Hippocampal formation (tissue), 2 donors: Measurements from ENCODE around the gene KLHDC1.
A peak's percentile ranks its signal among the peaks of the same experiment; 100 is the strongest.
"Not testable (repeated sequence)": the region's sequence is repeated elsewhere in the genome, so short reads cannot be mapped to it uniquely, and the experiment has no call there.

Experiments used
- DNase-seq, 2 donors: peaks; one replicate each; lab custom pipeline; 2025; lab: John Stamatoyannopoulos, UW

The KLHDC1 gene, protein sequence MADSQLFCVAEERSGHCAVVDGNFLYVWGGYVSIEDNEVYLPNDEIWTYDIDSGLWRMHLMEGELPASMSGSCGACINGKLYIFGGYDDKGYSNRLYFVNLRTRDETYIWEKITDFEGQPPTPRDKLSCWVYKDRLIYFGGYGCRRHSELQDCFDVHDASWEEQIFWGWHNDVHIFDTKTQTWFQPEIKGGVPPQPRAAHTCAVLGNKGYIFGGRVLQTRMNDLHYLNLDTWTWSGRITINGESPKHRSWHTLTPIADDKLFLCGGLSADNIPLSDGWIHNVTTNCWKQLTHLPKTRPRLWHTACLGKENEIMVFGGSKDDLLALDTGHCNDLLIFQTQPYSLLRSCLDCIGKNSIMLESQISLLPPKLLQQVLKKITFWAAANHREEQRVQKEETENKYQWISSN

DNA sequence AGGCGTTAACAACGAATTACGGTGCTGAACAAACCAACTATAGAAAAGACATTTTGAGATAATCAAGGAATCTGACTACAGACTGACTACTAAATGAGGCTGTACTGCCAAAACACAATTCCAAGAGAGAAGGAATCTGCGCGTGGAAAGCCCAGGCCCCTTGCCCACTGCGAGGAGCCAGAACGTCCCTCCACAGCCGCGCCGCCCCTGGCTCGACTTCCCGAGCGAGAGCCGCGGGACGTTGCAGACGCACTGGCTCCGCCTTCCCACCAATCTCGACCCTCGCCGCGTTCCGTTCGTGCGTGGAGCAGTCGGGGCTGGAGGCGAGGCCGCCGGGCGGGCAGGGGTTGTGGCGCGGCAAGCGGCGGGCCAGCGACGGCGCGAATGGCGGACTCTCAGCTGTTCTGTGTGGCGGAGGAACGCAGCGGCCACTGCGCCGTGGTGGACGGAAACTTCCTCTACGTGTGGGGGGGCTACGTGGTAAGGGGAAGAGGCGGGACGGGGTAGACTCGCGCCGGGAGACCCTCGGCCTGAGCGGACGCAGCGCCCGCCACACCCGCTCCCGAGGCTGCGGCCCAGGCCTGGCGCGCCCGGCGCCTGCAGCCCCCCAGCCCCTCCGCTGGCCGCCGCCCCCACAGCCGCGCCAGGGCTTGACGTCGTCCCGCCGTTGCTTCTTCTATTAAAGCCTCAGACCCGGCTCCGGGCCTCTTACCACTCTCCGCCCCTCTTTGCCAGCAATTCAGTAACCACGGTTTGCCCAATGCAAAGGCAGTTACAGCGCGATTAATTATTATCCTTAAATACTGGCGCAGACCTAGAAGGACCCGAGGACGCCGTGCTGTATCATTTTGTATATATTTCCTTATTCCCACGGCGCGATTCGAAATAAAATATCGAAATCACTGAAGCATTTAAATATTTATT, at the start of gene KLHDC1:
Gene KLHDC1 (plus strand): TSS at position 310 of the 924 bp plus-strand sequence. CDS start 75 bp downstream, at position 385.
- DNase-seq: peak; percentile 83 to 86

DNA sequence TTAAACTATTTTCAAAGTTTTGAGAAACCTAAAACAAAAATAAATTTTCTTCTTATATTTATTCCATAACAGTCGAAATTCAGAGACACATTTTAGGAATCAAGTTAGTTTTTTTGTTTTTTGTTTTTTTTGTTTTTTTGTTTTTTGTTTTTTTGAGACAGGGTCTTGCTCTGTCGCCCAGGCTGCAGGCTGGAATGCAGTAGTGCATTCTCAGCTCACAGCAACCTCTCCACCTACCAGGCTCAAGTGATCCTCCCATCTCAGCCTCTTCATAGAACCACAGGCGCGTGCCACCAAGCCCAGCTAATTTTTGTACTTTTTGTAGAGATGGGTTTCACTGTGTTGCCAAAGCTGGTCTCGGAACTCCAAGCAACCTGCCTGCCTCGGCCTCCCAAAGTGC, 39.4 kb upstream of the KLHDC1 start:
- DNase-seq: no peak

DNA sequence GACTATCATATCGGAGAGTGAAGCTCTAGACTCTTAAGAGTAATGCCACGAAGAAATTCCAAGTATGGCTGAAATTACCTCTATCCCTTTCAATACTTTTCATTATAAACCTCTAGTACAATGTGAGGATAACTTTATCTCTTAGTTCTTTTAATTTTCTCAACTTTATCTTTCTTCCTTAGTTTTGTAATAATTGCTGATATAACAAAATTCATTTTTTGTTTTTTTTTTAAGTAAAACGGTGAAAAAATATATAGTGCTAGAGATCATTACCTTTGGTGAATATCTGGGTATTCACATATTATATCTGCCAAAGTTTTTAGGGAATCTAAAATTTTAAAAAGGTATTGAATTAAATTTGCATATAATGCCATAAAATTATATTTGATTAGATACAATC, 38.4 kb upstream of the KLHDC1 start:
- DNase-seq: no peak

DNA sequence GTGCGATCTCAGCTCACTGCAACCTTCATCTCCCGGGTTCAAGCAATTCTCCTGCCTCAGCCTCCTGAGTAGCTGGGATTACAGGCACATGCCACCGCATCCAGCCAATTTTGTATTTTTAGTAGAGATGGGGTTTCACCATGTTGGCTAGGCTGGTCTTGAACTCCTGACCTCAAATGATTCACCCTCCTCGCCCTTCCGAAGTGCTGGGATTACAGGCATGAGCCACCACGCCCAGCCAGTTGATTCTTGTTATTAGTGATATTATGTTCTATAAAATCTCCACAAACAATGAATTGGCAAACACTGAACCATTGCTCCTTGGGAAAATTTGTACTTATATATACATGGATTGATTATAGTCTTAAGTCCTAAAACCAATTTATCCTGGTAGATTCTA, 35.4 kb upstream of the KLHDC1 start:
- not testable (repeated sequence) for DNase-seq

DNA sequence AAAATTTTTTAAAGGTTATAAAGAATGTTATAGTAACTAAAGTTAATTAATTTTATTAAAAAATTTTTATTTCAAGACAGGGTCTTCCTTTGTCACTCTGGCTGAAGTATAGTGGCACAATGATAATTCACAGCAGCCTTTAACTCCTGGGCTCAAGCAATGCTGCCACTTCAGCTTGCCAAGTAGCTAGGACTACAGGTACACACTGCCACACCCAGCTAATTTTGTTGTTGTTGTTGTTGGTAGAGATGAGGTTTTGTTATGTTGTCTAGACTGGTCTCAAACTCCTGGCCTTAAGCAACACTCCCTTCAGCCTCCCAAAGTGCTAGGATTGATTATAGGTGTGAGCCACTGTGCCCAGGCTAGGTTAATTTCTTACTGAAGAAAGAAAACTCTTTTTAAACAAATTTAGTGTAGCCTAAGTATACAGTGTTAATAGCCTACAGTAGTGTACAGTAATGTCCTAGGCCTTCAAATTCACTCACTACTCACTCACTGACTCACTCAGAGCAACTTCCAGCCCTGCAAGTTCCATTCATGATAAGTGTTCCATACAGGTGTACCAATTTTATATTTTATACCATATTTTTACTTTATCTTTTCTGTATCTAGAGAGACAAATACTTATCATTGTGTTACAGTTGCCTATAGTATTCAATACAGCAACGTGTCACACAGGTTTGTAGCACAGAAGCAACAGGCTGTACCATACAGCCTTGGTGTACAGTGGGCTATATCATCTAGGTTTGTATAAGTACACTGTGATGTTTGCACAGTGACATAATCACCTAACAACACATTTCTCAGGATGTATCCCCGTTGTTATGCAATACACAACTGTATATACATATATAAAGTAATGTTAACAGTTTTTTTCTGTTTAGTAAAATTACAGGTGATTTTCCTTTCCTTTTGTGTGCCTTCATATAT, 33.1 kb upstream of the KLHDC1 start:
- no peak for DNase-seq

DNA sequence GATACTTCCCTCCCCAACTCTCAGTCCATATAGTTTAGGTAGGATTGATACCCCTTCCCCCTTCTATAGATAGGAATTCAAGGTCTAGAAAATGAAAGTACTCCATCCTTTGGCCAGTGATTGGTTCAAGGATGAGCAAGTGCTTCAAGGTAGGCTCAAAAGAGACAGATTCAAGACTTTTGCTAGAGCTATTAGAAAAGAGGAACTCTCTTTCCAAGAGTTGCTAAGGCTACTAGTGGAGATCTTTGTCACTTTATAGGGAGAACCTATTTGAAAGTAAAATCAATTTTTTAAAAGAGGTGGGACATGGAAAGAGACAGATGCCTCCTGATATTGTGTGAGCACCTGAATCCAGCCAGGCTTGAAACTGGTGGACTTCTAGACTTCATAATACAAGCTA, 22.4 kb upstream of the KLHDC1 start:
- DNase-seq: no peak

DNA sequence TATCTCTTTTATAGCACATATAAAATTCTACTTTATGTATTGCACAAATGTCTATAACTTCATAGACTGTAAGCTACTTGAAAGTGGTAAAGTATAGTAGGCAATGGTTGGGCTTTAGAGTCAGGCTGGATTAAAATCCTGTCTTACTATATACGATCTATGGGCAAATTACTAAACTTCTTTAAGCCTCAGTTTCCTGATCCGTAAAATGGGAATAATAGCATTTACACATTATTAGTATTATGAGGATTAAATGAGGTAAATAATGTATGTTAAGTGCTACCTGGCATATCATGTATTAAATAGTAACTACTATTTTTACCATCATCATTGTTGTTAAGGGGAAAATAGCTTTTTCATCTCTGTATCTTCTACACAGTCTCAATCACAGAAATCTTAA, 19.3 kb upstream of the KLHDC1 start:
- DNase-seq: no peak

DNA sequence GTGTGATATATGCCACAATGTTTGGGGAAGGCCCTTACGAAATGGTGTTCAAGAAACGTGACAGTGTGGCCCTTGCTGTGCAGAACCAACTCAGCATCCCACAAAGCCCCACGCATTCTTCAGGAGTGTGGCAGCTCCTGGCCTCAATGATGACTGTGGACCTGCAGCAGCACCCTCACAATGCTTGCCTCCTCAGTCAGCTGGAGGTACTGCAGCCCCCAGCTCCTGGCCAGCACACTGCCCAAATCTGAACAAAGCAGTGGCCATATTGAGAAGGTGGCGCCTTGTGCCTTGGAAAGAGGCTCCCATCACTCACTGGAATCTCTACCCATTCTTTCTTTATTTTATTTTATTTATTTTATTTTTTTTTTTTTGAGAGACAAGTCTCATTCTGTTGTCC, 15.3 kb upstream of the KLHDC1 start:
- DNase-seq: no peak

DNA sequence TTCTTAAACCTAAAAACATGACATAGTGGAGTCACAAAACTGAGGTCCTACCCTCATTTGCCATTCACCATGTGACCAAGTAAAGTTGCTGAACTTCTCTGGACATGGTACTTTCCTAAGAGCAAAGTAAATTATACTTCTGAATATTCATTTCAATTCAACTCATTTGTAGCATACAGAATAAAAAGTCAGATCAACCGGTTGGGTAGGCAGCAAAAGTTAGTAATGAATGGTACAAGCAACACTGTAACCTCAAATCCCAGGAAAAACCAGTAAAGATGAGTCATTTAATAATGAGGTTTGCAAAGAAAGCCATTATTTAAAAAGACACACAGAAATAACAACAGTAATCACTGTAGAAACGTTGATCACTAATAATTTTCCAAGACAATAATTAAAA, 13.6 kb upstream of the KLHDC1 start:
- DNase-seq: no peak

DNA sequence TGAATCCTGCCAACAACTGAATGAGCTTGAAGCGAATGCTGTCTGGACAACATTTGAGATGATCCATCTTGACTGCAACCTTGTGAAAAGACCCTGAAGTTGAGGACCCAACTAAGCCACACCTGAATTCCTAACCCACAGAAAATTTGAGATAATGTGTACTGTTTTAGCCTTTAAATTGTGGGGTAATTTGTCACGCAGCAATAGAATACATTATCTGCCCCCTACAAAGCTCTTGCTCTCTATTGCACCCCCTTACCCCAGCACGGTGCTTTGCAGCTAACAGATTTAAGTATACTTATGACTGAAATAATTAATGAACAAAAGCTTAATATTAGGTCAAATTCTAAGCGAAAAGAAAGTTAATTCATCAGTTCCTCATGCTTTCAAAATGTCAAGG, 6.5 kb upstream of the KLHDC1 start:
- DNase-seq: no peak

DNA sequence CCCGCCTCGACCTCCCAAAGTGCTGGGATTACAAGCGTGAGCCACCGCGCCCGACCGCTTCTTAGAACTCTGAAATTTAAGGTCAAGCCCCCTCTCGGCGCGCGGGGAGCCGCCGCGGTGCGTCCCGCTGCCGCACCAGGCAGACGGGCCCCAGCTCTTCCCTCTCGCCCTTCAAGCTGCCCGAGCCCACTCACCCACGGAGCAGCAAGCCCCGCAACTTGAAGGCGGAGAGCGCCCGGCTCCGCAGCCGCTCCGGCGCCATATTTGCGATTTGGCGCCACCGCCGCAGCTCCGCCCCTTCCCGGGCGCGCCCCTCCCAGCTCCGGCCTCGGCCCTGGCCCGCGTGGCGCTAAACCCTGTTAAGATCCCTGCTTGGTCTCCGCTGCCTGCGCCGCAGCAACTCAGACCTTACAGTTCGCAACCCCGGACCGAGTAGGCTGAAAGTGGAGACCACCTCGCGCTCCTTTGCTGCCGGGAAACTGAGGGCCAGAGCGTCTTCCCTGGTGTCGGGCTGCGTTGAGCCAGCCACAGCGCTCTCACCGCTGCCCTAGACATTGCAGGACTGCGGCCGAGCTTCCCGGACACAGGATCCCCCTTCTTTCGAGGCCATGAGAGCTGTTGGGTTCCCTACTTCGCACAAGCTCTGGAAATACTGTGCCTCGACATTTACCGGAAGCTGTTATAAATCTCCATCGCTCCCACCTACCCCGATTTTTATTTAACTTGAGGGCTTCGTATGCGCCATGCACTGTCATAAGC, 4.8 kb upstream of the KLHDC1 start, which contains the start of gene POLE2:
Gene POLE2 (minus strand): TSS at position 273 of the 759 bp plus-strand sequence. CDS start 11 bp downstream, at position 262.
- DNase-seq: peak; percentile 41 to 52

DNA sequence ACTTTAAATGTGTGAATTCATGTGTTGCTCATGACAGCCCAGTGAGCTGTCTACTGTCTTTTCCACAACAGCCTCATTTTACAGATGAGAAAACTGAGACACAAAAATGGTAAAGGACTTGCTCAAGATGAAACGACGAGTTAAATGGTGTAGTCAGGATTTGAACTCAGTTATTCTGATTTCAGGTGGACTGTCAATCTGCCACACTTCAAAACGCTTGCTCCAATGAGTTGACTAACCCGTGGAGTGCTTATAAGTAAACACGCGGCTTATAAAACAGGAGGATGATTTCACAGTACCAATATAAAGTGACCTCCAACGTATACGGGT, 4.3 kb upstream of the KLHDC1 start:
- no peak for DNase-seq

DNA sequence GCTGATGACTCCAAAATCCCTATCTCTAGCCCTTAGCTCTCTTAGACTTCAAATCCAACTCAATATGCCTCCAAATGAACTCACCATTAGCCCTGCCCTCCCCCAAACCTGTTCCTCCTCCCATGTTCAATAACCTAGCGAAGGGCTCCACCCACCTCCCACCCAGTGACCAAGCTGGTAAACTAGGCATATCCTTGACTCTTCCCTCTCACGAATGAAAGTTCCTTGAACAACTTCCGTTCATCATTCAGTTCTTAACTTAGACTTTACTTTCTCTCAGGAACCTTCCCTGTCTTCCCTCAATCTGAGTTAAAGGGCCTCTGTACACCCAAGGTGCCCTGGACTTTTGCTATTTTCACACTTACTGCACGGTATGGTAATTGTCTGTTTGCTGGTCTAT, 1.9 kb upstream of the KLHDC1 start:
- DNase-seq: no peak

DNA sequence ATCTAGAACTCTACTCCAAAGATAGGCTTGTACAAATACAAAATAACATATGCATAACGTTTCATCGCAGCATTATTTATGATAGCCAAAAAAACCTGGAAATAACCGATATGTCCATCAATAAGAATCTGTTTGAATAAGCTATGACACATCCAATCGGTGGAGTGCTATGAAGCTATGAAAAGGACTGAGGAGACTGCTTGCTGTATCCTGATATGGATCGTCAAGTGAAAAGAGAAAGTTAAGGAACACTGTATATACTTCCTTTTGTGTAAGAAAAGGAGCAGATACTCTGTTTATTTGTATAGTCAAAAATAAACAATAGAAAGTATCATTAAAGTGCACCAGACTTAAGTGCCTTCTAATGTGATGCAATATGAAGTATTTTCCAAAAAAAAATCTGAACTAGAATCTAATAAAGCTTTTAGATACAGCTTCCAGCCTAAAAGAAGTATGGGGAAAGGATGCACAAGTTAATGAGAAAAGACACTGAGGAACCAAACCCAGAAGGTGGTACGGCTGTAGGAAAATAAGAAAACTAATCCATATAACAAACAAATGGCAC, 645 bp upstream of the KLHDC1 start:
- no peak for DNase-seq

DNA sequence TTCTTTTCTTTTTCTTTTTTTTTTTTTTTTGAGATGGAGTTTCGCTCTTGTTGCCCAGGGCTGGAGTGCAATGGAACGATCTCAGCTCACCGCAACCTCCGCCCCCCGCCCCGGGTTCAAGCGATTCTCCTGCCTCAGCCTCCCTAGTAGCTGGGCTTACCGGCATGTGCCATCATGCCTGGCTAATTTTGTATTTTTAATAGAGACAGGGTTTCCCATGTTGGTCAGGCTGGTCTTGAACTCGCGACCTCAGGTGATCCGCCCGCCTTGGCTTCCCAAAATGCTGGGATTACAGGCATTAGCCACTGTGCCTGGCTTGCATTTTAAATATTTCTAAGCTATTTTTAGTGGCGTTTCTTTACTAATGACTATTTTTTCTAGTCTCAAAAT, 810 bp downstream of the KLHDC1 start:
- DNase-seq: not testable (repeated sequence)

DNA sequence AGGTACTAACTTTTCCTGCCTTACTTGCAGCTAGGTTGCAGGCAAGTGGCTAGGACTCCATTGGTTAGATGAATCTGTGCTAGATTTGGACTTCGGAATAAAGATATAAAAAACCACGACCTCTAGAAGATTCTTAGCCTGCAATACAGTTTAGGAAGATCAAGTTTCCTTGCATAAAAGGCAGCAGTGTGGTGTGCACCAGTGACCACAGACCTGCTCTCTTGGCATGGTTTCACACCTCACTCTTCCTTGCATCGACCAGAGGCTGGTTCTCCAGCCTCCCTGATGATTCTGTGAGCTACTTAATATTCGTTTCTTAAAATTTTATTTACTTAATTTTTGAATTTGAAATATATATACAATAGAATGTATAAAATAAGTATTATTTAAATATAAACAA, 9.8 kb downstream of the KLHDC1 start:
- DNase-seq: no peak

DNA sequence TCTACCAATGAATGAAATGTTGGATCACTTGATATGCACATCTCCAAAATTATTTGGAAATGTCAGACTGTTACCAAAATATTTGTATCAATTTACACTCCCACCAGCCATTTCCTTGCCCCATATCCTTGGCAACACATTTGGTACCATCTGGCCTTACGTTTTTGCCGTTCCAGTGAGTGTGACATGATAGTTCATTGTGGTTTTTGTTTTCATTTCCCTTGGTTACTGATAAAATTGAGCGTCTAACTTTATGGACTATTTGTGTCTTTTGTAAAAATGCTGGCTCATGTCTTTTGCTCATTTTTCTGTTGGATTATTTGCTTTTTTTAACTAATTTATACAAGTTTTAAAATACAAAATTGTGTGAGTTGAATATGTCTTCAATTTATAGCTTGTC, 11.0 kb downstream of the KLHDC1 start:
- DNase-seq: no peak

DNA sequence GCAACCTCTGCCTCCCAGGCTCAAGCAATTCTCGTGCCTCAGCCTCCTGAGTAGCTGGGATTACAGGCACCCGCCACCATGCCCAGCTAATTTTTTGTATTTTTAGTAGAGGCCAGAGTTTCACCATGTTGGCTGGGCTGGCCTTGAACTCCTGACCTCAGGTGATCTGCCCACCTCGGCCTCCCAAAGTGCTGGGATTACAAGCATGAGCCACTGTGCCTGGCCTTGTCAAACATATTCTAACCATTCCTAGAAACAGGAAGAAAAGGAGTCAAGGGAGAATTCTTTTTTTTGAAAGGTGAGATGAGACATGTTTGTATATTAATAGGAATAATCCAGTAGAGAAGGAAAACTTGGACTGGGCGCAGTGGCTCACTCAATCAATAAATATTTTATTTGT, 11.6 kb downstream of the KLHDC1 start:
- not testable (repeated sequence) for DNase-seq

DNA sequence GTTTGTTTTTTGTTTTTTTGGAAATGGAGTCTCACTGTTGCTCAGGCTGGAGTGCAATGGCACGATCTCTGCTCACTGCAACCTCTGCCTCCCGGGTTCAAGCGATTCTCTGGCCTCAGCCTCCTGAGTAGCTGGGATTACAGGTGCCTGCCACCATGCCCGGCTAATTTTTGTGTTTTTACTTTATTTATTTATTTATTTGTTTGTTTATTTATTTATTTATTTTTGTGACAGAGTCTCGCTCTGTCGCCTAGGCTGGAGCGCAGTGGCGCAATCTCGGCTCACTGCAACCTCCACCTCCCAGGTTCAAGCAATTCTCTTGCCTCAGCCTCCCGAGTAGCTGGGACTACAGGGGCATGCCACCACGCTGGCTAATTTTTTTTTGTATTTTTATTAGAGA, 18.1 kb downstream of the KLHDC1 start:
- not testable (repeated sequence) for DNase-seq

DNA sequence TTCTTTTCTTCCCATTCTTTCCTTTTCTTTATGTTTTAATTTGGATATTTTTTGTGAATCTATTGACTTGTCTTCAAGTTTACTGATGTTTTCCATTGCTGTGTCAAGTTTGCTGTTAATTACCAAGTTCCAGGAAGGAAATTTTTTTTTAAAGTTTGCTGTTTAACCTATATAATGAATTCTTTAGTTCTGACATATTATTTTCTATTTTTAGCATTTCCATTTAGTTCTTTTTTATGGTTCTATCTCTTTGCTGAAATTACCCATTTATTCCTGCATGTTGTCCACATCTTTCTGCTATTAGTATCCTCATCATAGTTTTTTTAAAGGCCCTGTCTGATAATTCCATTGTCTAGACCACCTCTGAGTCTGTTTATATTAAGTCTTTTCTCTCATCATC, 27.8 kb downstream of the KLHDC1 start:
- no peak for DNase-seq
